Adrenal gland (tissue), 12 donors: ENCODE data around the gene TPGS1. TPM values are rescaled to one million over a fixed set of nuclear protein-coding genes. Genes with fewer than 3 reads are reported as not detected.

Source experiments
- DNase-seq, 7 donors: peaks; one replicate each; pipeline ENCODE4 v3.0.0-alpha.2; 2019 to 2020
- H3K27ac ChIP-seq, 5 donors: fragments of 200-600 bp; sonication (generic) in 4 of 5; 1 replicate in 3 of 5; 2 replicates in 2 of 5; pipeline versions ENCODE4 v1.5.1 to v1.8.0; 2016 to 2020; ENCODE audit warnings: mild to moderate bottlenecking in 1 of 5
- H3K27me3 ChIP-seq: fragments of 200-600 bp; 2 replicates; pipeline ENCODE4 v1.8.0; 2021
- H3K36me3 ChIP-seq, 2 donors: fragments of 200-600 bp; replicated peaks in 1 of 2; 1 replicate in 1 of 2; 2 replicates in 1 of 2; pipeline versions ENCODE4 v1.5.1 to v1.8.0; 2018 to 2022
- H3K4me1 ChIP-seq, 2 donors: fragments of 200-600 bp; replicated peaks in 1 of 2; 1 replicate in 1 of 2; 2 replicates in 1 of 2; pipeline versions ENCODE4 v1.5.1 to v1.8.0; 2018 to 2021
- H3K4me3 ChIP-seq, 4 donors: fragments of 200-600 bp; sonication (generic) in 3 of 4; one replicate each; pipeline ENCODE4 v1.5.1; 2016 to 2018
- H3K9me3 ChIP-seq, 3 donors: fragments of 200-600 bp; sonication (generic) in 1 of 3; replicated peaks in 1 of 3; 1 replicate in 2 of 3; 2 replicates in 1 of 3; pipeline versions ENCODE4 v1.5.1 to v1.8.0; 2016 to 2021
- POLR2A ChIP-seq, 2 donors: fragments of 450-650 bp; IDR thresholded peaks; one replicate each; pipeline ENCODE4 v1.6.1; 2017; ENCODE audit warnings: antibody characterized with exemption in 2 of 2, mild to moderate bottlenecking in 2 of 2, moderate library complexity in 1 of 2
- WGBS, 4 donors: extraction: QIAGEN DNeasy Blood & Tissue Kit in 2 of 4; methylation state at CpG; one replicate each; pipeline versions ENCODE4 v1.1.5 to v1.1.7; 2013 to 2017; 5-methylcytosine and 5-hydroxymethylcytosine counted together
- intact Hi-C, 2 donors: fragments of 100-400 bp; cut with DNase I; formaldehyde crosslinking; loops; one replicate each; pipeline versions ENCODE4 v1.14.1 to v1.15.0; 2022 to 2023
- polyA plus RNA-seq, 3 donors: library from polyadenylated mRNA; stranded (reverse); fragments of 200-250 nt in 2 of 3; fragments of 350-450 nt in 1 of 3; fragmentation: Illumina TruSeq in 1 of 3; extraction: RNeasy Lipid Tissue Mini Kit (QIAGEN cat#74804) in 1 of 3; gene quantifications; one replicate each; pipeline ENCODE4 v1.2.3, GENCODE V29; 2013 to 2014
- total RNA-seq, 9 donors: library from RNA; depleted of rRNA in 4 of 9; stranded (reverse); fragments of >200 nt in 4 of 9; fragments of 120-200 nt in 1 of 9; fragmentation: NEBNext Ultra II Directional in 1 of 9; extraction: Animal tissue kit (Norgen Biotek cat#: 25700) in 1 of 9; gene quantifications; one replicate each; pipeline versions ENCODE4 v1.1.0 to v1.2.4, GENCODE V29; 2013 to 2023
- TF ChIP-seq, protein P1 (sequence below), 6 experiments: fragments of 450-650 bp in 4 of 6; fragments of 200-600 bp in 2 of 6; sonication (generic) in 1 of 6; IDR thresholded peaks; 1 replicate in 5 of 6; 2 replicates in 1 of 6; pipeline versions ENCODE4 v1.5.1 to v1.8.0; 2016 to 2021; ENCODE audit warnings: antibody characterized with exemption in 6 of 6, mild to moderate bottlenecking in 2 of 6, moderate library complexity in 1 of 6
- donor health status: healthy with polysubstance abuse.
- donor health status: Bipolar disorder and iron deficiency.
- donor health status: DM: yes; HTN: yes; CAD: no.
- donor health status: DM: no; HTN: no; CAD: no.
- donor health status: DM: no; HTN: no; CAD: no.
- donor health status: DM: yes; HTN: yes; CAD: no.

TPGS1 gene
- total and polyA plus RNA-seq, 12 donors, result 0.07 to 123 (median 36.7) TPM

DNA sequence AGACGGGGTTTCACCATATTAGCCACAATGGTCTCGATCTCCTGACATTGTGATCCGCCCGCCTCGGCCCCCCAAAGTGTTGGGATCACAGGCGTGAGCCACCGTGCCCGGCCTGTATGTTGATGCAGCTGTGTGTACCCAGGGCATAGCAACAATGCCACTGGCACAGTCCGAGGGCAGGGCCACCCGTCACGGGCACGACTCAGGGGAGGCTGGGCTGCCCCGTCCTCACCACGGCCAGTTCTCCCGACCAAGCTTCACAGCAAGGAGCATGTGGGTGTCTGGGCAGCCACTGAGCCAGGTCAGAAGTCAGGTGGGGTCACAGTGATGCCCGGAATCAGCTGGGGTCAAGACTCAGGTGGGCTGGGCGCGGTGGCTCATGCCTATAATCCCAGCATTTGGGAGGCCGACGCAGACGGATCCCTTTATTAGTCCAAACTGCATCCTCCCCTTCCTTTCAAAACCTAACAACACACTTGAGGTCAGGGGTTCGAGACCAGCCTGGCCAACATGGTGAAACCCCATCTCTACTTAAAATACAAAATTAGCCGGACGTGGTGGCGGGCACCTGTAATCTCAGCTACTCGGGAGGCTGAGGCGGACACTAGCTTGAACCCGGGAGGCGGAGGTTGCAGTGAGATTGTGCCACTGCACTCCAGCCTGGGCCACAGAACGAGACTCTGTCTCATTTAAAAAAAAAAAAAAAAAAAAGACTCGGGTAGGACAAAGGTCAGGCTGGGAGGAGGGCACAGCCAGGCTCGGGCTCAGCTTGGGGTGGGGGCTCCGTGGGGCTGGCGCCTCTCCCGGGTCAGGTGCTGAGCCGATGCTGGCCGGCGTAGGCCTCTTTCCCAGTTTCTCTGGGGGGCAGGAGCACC is 23.1 kb downstream of the TPGS1 start:
- Histone ChIP-seq H3K4me1 (peaks cover 13 to 14% of the 10 kb centered on the region in 2 donors), H3K27me3 (no peaks in the 10 kb centered on the region), H3K27ac (peak overlapping the region in 3 of 5 donors; percentile 82 to 97 (median 93)), H3K4me3 (peak overlapping the region in 2 of 4 donors; percentile 93 to 100), H3K9me3 (no peaks in the 10 kb centered on the region), H3K36me3 (peaks cover 0 to 4% of the 10 kb centered on the region in 2 donors)
- WGBS, 4 donors, result 63 to 65% (median 64%) methylated on average over 31 to 38 of the region's 38 CpGs
- DNase-seq, result no peak
- TF ChIP-seq, protein P1, sequence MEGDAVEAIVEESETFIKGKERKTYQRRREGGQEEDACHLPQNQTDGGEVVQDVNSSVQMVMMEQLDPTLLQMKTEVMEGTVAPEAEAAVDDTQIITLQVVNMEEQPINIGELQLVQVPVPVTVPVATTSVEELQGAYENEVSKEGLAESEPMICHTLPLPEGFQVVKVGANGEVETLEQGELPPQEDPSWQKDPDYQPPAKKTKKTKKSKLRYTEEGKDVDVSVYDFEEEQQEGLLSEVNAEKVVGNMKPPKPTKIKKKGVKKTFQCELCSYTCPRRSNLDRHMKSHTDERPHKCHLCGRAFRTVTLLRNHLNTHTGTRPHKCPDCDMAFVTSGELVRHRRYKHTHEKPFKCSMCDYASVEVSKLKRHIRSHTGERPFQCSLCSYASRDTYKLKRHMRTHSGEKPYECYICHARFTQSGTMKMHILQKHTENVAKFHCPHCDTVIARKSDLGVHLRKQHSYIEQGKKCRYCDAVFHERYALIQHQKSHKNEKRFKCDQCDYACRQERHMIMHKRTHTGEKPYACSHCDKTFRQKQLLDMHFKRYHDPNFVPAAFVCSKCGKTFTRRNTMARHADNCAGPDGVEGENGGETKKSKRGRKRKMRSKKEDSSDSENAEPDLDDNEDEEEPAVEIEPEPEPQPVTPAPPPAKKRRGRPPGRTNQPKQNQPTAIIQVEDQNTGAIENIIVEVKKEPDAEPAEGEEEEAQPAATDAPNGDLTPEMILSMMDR (IDR thresholded peaks at IDR 0.05), result no peak
- TF ChIP-seq POLR2A (IDR thresholded peaks at IDR 0.05), result no peak
- intact Hi-C loops, result loop anchor here in 1 of 2 donors (5.0 kb wide), 1 partner anchor 37 kb away; no protein-coding TSS in a partner anchor

GRCh38 chr19:531009-531752 is 23.9 kb downstream of the TPGS1 start:
- peaks cover 0 to 12% of the 10 kb centered on the region in 2 donors for H3K36me3 ChIP-seq
- TF ChIP-seq, protein P1 (IDR thresholded peaks at IDR 0.05), result peak in 1 of 6 experiments; percentile 26
- TF ChIP-seq POLR2A (IDR thresholded peaks at IDR 0.05), result no peak
- no peaks in the 10 kb centered on the region for H3K9me3 ChIP-seq
- H3K4me3 ChIP-seq, result peak overlapping the region; percentile 16 to 100 (median 83)
- DNase-seq, result peak; percentile 78 to 91 (median 84)
- H3K27me3 ChIP-seq, result no peaks in the 10 kb centered on the region
- intact Hi-C loops, result loop anchor here in 1 of 2 donors (5.0 kb wide), 1 partner anchor 36 kb away; no protein-coding TSS in a partner anchor
- H3K4me1 ChIP-seq, result peaks cover 13 to 14% of the 10 kb centered on the region in 2 donors
- WGBS, 4 donors, result 0% methylated on average over 6 to 102 of the region's 103 CpGs
- peak overlapping the region; percentile 79 to 97 (median 87) for H3K27ac ChIP-seq

DNA sequence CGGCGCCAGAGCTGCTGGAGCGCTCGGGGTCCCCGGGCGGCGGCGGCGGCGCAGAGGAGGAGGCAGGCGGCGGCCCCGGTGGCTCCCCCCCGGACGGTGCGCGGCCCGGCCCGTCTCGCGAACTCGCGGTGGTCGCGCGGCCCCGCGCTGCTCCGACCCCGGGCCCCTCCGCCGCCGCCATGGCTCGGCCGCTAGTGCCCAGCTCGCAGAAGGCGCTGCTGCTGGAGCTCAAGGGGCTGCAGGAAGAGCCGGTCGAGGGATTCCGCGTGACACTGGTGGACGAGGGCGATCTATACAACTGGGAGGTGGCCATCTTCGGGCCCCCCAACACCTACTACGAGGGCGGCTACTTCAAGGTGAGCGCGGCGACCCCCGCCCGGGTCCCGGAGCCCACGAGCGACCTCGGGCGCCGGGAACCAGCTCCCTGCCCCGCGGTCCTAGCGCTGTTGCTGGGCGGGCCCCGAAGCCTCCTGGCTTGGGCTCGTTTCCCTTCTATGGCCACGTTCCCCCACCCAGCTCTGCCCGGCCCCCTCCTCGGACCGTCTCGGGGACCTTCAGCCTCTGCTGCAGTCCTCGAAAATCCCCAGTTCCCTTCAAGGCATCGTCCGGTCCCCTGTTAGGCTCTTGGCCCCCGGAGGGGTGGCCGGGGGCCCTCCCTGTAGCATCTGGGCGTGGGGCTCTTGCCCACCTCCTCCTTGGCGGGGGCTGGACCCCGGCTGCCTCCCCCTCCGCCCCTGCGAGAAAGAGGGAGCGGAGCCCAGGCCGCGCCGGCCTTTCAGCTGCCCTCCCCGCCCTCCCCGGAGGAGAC is 24.7 kb downstream of the TPGS1 start, which contains the start of gene CDC34:
CDC34 (plus strand) TSS at position 8 of the 808 bp plus-strand sequence; CDS start at position 180, 172 bp downstream.
- peak in 1 of 7 donors; percentile 32 for DNase-seq
- peaks cover 0 to 19% of the 10 kb centered on the region in 2 donors for H3K36me3 ChIP-seq
- H3K4me3 ChIP-seq, result peak within 1 kb of the TSS; percentile 34 to 100 (median 83)
- no peaks in the 10 kb centered on the region for H3K9me3 ChIP-seq
- peak; percentile 75 to 94 for TF ChIP-seq POLR2A (IDR thresholded peaks at IDR 0.05)
- TF ChIP-seq, protein P1 (IDR thresholded peaks at IDR 0.05), result no peak
- H3K27me3 ChIP-seq, result no peaks in the 10 kb centered on the region
- intact Hi-C loops, result loop anchor here in 1 of 2 donors (5.0 kb wide), 1 partner anchor 35 kb away; no protein-coding TSS in a partner anchor
- 0 to 1% (median 1%) methylated on average over 6 to 75 of the region's 84 CpGs for WGBS, 4 donors
- H3K27ac ChIP-seq, result peak within 1 kb of the TSS; percentile 79 to 97 (median 89)
- H3K4me1 ChIP-seq, result peaks cover 13 to 14% of the 10 kb centered on the region in 2 donors
